ENCODE results near the gene FFAR1.

DNA sequence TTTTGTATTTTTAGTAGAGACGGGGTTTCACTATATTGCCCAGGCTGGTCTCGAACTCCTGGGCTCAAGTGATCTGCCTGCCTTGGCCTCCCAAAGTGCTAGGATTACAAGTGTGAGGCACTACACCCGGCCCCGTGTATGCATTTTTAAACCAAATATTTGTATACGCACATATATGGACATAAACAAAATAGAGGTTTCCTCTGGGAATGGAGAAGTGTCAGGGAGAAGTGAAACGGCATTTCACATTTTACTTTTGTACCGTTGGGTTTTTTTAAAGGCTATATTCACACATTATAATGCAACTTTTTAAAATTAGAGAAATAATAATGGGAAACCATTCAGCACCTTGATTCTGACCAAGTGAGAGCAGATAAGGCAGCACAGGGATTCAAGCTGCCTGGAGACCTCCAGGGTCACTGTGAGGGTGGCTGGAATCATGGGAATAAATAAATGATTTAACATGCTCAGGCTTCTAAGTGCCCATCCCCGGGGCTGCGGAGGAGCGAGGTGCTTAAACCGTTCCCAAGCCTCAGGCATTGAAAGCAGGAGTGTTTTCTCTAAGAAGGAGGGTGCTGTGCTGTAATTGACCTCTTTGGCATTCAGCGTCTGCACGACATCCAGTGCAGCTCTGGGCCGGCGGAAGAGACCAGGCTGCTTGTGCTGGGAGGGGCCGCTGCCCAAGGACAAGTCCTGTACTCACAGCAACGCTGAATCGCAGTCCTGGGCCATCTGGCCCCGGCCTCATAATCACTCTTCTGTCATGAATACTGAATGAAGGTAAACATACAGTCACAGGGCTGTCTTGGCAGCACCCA, 47.9 kb downstream of the FFAR1 start:
- TF ChIP-seq POLR2A (IDR thresholded peaks at IDR 0.05), result no peak
- TF ChIP-seq, protein P1, sequence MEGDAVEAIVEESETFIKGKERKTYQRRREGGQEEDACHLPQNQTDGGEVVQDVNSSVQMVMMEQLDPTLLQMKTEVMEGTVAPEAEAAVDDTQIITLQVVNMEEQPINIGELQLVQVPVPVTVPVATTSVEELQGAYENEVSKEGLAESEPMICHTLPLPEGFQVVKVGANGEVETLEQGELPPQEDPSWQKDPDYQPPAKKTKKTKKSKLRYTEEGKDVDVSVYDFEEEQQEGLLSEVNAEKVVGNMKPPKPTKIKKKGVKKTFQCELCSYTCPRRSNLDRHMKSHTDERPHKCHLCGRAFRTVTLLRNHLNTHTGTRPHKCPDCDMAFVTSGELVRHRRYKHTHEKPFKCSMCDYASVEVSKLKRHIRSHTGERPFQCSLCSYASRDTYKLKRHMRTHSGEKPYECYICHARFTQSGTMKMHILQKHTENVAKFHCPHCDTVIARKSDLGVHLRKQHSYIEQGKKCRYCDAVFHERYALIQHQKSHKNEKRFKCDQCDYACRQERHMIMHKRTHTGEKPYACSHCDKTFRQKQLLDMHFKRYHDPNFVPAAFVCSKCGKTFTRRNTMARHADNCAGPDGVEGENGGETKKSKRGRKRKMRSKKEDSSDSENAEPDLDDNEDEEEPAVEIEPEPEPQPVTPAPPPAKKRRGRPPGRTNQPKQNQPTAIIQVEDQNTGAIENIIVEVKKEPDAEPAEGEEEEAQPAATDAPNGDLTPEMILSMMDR (IDR thresholded peaks at IDR 0.05), result no peak

Data from lower leg skin (tissue), 3 donors.